Erythroblast (primary cell): ENCODE measurements around the gene NKAIN2.

ENCODE experiments used
- GATA1 ChIP-seq: IDR thresholded peaks from 2 replicates; pipeline ENCODE4 v1.6.1; 2011; ENCODE audit warnings: low read depth, mild to moderate bottlenecking, control low read depth, low read length, moderate library complexity
- POLR2A ChIP-seq: IDR thresholded peaks from 2 replicates; pipeline ENCODE4 v1.6.1; 2011; ENCODE audit warnings: mild to moderate bottlenecking, low read length

DNA sequence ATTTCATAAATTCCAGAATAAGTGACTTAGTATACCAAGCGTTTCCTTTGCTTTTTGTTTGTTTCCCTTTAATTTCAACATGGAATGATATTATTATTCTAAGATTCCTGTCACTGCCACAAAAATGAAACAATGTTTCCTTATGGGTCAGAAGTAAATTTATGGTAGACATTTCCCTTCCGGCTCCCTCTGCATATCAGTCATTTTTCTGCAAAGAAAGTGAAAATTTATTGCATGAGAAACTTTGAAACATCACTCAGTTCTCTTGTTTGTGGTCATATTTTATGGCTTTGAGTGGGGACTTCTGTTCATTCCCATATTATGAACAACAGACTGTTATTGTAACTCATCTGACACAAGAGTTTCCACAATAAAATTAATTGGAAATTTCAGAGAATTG lies 97.8 kb downstream of the NKAIN2 start:
- TF ChIP-seq POLR2A (no peak), GATA1 (no peak)
